GM13976 (cell line): ENCODE results near the gene NDUFA5.

Source experiments
- DNase-seq: peaks from one replicate; pipeline ENCODE4 v3.0.0; 2012; ENCODE audit warnings: low spot score
- CTCF ChIP-seq: IDR thresholded peaks from 2 replicates; pipeline ENCODE4 v1.5.1; 2012; ENCODE audit warnings: borderline replicate concordance, mild to moderate bottlenecking; ENCODE audit not compliant: insufficient read depth; ENCODE audit errors: extremely low read depth, missing control alignments, control extremely low read depth
- in situ Hi-C: fragments of 300-500 bp; cut with MboI; formaldehyde crosslinking; loops from one replicate; pipeline ENCODE4 v1.12.0; 2022; ENCODE audit warnings: low sequenced_read_pairs, mixed read lengths, inconsistent platforms; ENCODE audit not compliant: unreplicated experiment

The NDUFA5 gene

GRCh38 chr7:123557398-123558288, at the start of gene NDUFA5:
NDUFA5 (minus strand) TSS chr7:123557818; CDS start chr7:123557795, 23 bp downstream.
- in situ Hi-C loops = no loop called here
- TF ChIP-seq CTCF = no peak

GRCh38 chr7:123604739-123605138, 47.1 kb upstream of the NDUFA5 start:
- no peak for TF ChIP-seq CTCF
- no peak for DNase-seq
- in situ Hi-C loops = no loop called here

More at GRCh38 chr7:123557398-123558288, at the start of gene NDUFA5:
- DNase-seq = peak; percentile 88

GRCh38 chr7:123602648-123603047, 45.0 kb upstream of the NDUFA5 start:
- in situ Hi-C loops = no loop called here
- no peak for TF ChIP-seq CTCF
- no peak for DNase-seq

DNA sequence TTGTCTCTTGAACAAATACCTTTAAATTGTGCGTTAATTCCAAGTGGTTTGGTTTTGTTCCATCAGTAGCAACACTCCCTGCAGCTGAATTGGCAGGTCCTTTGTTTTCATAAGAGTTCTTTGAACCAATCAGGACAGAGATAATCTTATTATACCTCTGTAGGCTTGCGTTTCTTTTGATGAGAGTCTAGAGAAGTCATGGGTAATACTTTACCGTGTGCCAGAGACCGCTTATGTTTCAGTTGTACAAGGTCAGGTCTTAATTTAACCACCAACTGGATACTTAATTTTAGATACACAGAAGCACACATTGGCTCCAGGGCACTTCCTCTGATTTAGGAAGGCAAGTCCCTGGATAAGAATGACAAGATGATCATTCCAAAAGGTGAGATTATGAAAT, 43.9 kb upstream of the NDUFA5 start, which contains the start of gene ASB15:
Gene ASB15 (plus strand): TSS at position 292 of the 400 bp plus-strand sequence. CDS start 12,682 bp downstream, outside the sequence.
- no peak for DNase-seq
- in situ Hi-C loops = no loop called here
- no peak for TF ChIP-seq CTCF

DNA sequence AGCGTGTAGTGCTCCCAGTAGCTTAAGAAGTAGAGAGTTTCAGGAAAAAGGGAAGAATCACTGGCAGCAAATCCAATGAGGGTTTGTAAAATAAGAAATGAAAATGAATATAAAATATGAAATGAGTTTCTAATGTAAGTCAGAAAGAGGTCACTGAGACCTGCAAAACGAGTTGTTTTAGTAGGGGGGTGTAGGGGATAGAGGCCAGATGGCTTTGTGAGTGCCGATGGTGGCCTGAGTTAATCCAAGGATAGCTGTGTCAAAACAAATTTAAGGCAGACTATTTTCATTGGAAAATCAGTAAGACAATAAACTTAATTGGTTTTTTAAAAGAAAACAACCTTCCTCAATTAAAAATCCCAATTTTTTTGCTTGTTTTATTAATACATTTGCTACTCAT, 43.3 kb upstream of the NDUFA5 start:
- in situ Hi-C loops = no loop called here
- no peak for DNase-seq

GRCh38 chr7:123599766-123600165, 42.1 kb upstream of the NDUFA5 start:
- TF ChIP-seq CTCF = no peak
- in situ Hi-C loops = no loop called here
- DNase-seq = no peak

More for the DNA sequence above, 43.3 kb upstream of the NDUFA5 start:
- TF ChIP-seq CTCF = no peak
